ENCODE data around the gene SNIP1.

SNIP1 gene

DNA sequence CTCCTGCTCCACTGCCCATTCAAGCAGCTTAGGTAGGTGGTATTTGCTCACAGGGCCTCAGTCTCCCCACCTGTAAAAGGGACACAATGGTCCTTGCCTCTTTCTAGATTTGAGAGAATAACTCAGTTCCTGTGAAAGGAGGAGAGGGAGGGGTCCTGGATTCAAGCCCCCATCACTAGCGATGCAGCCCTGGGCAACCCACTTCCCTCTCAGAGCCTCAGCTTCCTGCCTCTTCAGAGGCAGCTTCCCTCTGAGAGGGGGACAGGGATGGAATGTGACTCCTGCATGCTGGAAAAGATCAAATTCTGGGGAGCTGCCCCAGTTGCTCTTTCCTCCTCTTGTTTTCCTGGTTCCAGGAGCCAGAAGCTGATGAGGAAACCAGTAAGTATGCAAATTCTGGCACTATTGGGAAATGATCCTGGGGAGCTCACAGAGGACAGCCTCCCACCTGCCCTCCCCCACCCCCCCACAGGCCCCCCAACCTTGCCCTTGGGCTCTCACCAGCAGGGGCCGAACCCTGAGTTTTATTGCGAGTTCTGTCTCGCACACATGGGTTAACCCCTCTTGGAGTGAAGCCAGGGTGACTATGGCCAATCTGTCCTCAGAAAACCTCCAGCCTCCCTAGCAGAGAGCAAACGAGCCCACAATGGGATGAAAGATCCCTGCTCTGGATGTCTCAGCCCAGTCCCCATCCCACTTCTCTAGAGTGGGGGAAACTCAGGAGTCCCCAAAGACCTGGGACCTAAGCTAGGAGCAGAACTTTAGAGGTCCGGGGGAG is 68.0 kb downstream of the SNIP1 start:
- TF ChIP-seq, protein P1, sequence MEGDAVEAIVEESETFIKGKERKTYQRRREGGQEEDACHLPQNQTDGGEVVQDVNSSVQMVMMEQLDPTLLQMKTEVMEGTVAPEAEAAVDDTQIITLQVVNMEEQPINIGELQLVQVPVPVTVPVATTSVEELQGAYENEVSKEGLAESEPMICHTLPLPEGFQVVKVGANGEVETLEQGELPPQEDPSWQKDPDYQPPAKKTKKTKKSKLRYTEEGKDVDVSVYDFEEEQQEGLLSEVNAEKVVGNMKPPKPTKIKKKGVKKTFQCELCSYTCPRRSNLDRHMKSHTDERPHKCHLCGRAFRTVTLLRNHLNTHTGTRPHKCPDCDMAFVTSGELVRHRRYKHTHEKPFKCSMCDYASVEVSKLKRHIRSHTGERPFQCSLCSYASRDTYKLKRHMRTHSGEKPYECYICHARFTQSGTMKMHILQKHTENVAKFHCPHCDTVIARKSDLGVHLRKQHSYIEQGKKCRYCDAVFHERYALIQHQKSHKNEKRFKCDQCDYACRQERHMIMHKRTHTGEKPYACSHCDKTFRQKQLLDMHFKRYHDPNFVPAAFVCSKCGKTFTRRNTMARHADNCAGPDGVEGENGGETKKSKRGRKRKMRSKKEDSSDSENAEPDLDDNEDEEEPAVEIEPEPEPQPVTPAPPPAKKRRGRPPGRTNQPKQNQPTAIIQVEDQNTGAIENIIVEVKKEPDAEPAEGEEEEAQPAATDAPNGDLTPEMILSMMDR (conservative IDR thresholded peaks at IDR 0.05; ENCODE audit: low read depth, low read length): no peak
- H3K4me3 ChIP-seq (ENCODE audit: low read length): no peak overlapping the region
- DNase-seq (ENCODE audit: low read depth): no peak

Measured in retinal pigment epithelial cell (primary cell).